Astrocyte (in vitro differentiated cells and primary cell): ENCODE data around the gene GRM4. TPM values are rescaled to one million over a fixed set of nuclear protein-coding genes. Genes with fewer than 3 reads are reported as not detected.

Source experiments
- DNase-seq: peaks from one replicate; pipeline ENCODE4 v3.0.0-alpha.2; 2010; ENCODE audit warnings: low read depth
- FAIRE-seq: peaks from 2 replicates; lab custom pipeline; 2011; peaks lifted over from hg19 to GRCh38; lab: Jason Lieb, UNC
- H2AFZ ChIP-seq: 2 replicates; pipeline ENCODE4 v1.6.0; 2012; ENCODE audit warnings: low read depth, low read length, inconsistent platforms
- H3K27ac ChIP-seq: 2 replicates; pipeline ENCODE4 v1.5.1; 2011; ENCODE audit warnings: low read depth, low read length, inconsistent platforms
- H3K27me3 ChIP-seq: 2 replicates; pipeline ENCODE4 v1.6.0; 2011; ENCODE audit warnings: low read length, inconsistent platforms; ENCODE audit not compliant: insufficient read depth
- H3K36me3 ChIP-seq: 2 replicates; pipeline ENCODE4 v1.5.1; 2011; ENCODE audit warnings: low read length, inconsistent platforms; ENCODE audit not compliant: insufficient read depth
- H3K4me1 ChIP-seq: 2 replicates; pipeline ENCODE4 v1.5.1; 2011; ENCODE audit warnings: low read length, inconsistent platforms; ENCODE audit not compliant: insufficient read depth
- H3K4me2 ChIP-seq: 2 replicates; pipeline ENCODE4 v1.6.0; 2012; ENCODE audit warnings: low read length, inconsistent platforms
- H3K4me3 ChIP-seq: 2 replicates; pipeline ENCODE4 v1.5.1; 2011; ENCODE audit warnings: low read depth, mild to moderate bottlenecking, low read length, inconsistent platforms; ENCODE audit not compliant: insufficient read depth
- H3K79me2 ChIP-seq: 2 replicates; pipeline ENCODE4 v1.6.0; 2012; ENCODE audit warnings: mild to moderate bottlenecking, low read length, inconsistent platforms; ENCODE audit not compliant: insufficient read depth
- H3K9ac ChIP-seq: 2 replicates; pipeline ENCODE4 v1.6.0; 2012; ENCODE audit warnings: mild to moderate bottlenecking, low read length, inconsistent platforms
- H3K9me3 ChIP-seq: 2 replicates; pipeline ENCODE4 v1.5.1; 2012; ENCODE audit warnings: low read depth, mild to moderate bottlenecking, low read length, inconsistent platforms; ENCODE audit not compliant: insufficient read depth
- H4K20me1 ChIP-seq: 2 replicates; pipeline ENCODE4 v1.6.0; 2012; ENCODE audit warnings: low read length, inconsistent platforms; ENCODE audit not compliant: insufficient read depth
- H3K27ac Mint-ChIP-seq: one replicate; pipeline ENCODE4 v1.8.0; 2021; ENCODE audit warnings: mild to moderate bottlenecking, mixed read lengths; ENCODE audit not compliant: unreplicated experiment
- H3K27me3 Mint-ChIP-seq: one replicate; pipeline ENCODE4 v1.8.0; 2021; ENCODE audit warnings: low read depth, mixed read lengths; ENCODE audit not compliant: unreplicated experiment
- H3K36me3 Mint-ChIP-seq: one replicate; pipeline ENCODE4 v1.8.0; 2021; ENCODE audit warnings: low read depth, mixed read lengths; ENCODE audit not compliant: unreplicated experiment
- H3K4me1 Mint-ChIP-seq: one replicate; pipeline ENCODE4 v1.8.0; 2021; ENCODE audit warnings: low read depth, mixed read lengths; ENCODE audit not compliant: unreplicated experiment
- H3K4me3 Mint-ChIP-seq: one replicate; pipeline ENCODE4 v1.8.0; 2021; ENCODE audit warnings: mild to moderate bottlenecking, moderate library complexity, mixed read lengths; ENCODE audit not compliant: unreplicated experiment
- H3K9me3 Mint-ChIP-seq: one replicate; pipeline ENCODE4 v1.8.0; 2021; ENCODE audit warnings: mild to moderate bottlenecking, mixed read lengths; ENCODE audit not compliant: unreplicated experiment
- CTCF ChIP-seq: IDR thresholded peaks from 2 replicates; pipeline ENCODE4 v1.5.1; 2011; ENCODE audit warnings: low read depth, mild to moderate bottlenecking, inconsistent platforms, low read length, moderate library complexity; ENCODE audit not compliant: insufficient read depth
- EZH2 ChIP-seq: IDR thresholded peaks from 2 replicates; pipeline ENCODE4 v1.6.1; 2012; ENCODE audit warnings: mild to moderate bottlenecking, low read length, inconsistent platforms; ENCODE audit not compliant: insufficient read depth
- total RNA-seq: library from RNA; stranded (reverse); gene quantifications from 2 replicates; pipeline ENCODE4 v1.2.1, GENCODE V29; 2021

The GRM4 gene
- total RNA-seq, 1 donor from 2014 or later: 0.30 TPM

DNA sequence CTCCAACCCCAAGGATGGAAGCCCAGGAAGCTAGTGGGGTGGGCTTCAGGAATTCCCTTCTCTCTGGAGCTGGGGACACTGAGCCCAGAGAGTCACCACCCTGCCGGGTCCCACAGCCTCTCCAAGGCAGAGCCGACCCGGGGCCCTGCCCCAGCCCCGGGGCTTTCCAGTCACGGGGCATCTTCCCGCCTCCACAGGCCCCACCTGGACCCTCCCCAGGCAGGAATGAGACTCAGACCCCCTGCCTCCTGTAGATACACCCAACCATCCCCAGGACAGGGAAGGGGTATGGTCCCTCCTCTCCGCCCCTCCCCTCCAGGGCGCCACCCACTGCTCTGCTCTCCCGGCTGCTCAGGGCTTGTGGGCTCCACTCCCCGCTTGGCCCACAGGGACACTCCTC, 53.3 kb downstream of the GRM4 start:
- Histone ChIP-seq H3K9ac (no peak overlapping the region), H2AFZ (no peak overlapping the region), H4K20me1 (no peaks in the 10 kb centered on the region), H3K9me3 (no peaks in the 10 kb centered on the region), H3K4me3 (no peak overlapping the region), H3K4me1 (no peaks in the 10 kb centered on the region), H3K79me2 (no peaks in the 10 kb centered on the region), H3K4me2 (no peak overlapping the region), H3K27me3 (peaks cover 20% of the 10 kb centered on the region), H3K36me3 (no peaks in the 10 kb centered on the region), H3K27ac (no peak overlapping the region)
- Mint-ChIP-seq H3K27me3 (peaks cover 60% of the 10 kb centered on the region), H3K36me3 (no peaks in the 10 kb centered on the region), H3K27ac (peak overlapping the region; percentile 47), H3K4me3 (no peak overlapping the region), H3K4me1 (no peaks in the 10 kb centered on the region), H3K9me3 (no peaks in the 10 kb centered on the region)
- no peak for DNase-seq
- TF ChIP-seq CTCF (no peak), EZH2 (no peak)
- no peak for FAIRE-seq

GRCh38 chr6:34090935-34091334, 55.0 kb downstream of the GRM4 start:
- no peaks in the 10 kb centered on the region for H3K79me2 ChIP-seq

More at GRCh38 chr6:34090935-34091334, 55.0 kb downstream of the GRM4 start:
- Histone ChIP-seq H4K20me1 (no peaks in the 10 kb centered on the region), H3K9me3 (no peaks in the 10 kb centered on the region), H3K36me3 (no peaks in the 10 kb centered on the region), H3K4me2 (no peak overlapping the region), H3K9ac (no peak overlapping the region), H2AFZ (no peak overlapping the region), H3K4me1 (no peaks in the 10 kb centered on the region), H3K27me3 (peaks cover 17% of the 10 kb centered on the region), H3K27ac (no peak overlapping the region), H3K4me3 (no peak overlapping the region)
- H3K9me3 Mint-ChIP-seq: no peaks in the 10 kb centered on the region
- no peak for FAIRE-seq
- H3K27ac Mint-ChIP-seq: no peak overlapping the region
- no peaks in the 10 kb centered on the region for H3K4me1 Mint-ChIP-seq
- peaks cover 49% of the 10 kb centered on the region for H3K27me3 Mint-ChIP-seq
- TF ChIP-seq CTCF (no peak), EZH2 (no peak)
- H3K36me3 Mint-ChIP-seq: no peaks in the 10 kb centered on the region
- DNase-seq: no peak
- H3K4me3 Mint-ChIP-seq: no peak overlapping the region
